ENCODE measurements around the gene RGS6. TPM values are rescaled to one million over a fixed set of nuclear protein-coding genes. Genes with fewer than 3 reads are reported as not detected.

RGS6 gene
- total and polyA plus RNA-seq, 2 experiments from 2014 or later: not detected

- Histone ChIP-seq H3F3A (ENCODE audit: insufficient read depth) (no peaks in the 10 kb centered on the region), H4K20me1 (ENCODE audit: insufficient read depth) (no peaks in the 10 kb centered on the region), H3K79me2 (ENCODE audit: insufficient read depth) (no peaks in the 10 kb centered on the region), H3K9me3 (ENCODE audit: low read depth) (no peaks in the 10 kb centered on the region), H2AFZ (no peak overlapping the region), H3K4me3 (no peak overlapping the region), H3K36me3 (ENCODE audit: low read depth) (no peaks in the 10 kb centered on the region), H3K27me3 (replicated peaks; ENCODE audit: insufficient read depth) (no peaks in the 10 kb centered on the region), H3K9ac (no peak overlapping the region), H3K4me2 (ENCODE audit: unreplicated experiment) (no peak overlapping the region), H3K9me2 (ENCODE audit: insufficient read depth) (no peaks in the 10 kb centered on the region), H3K4me1 (ENCODE audit: insufficient read depth) (no peaks in the 10 kb centered on the region), H3K27ac (no peak overlapping the region)
- in situ Hi-C loops (cut with MboI): no loop called here
- 11 to 18% methylated on average over 3 of the region's 3 CpGs for WGBS, 2 experiments (ENCODE audit: low coverage in 1 of 2, low lambda C conversion rate in 2 of 2, missing lambda C conversion rate in 2 of 2)
- no peak for DNase-seq
- no peak for TF ChIP-seq EZH2phosphoT487 (IDR thresholded peaks at IDR 0.05; ENCODE audit: insufficient read depth, low read depth)
- TF ChIP-seq EZH2 (IDR thresholded peaks at IDR 0.05; ENCODE audit: insufficient read depth, poor library complexity, severe bottlenecking): no peak
Measured at GRCh38 chr14:72053651-72054050, 121.4 kb downstream of the RGS6 start.

DNA sequence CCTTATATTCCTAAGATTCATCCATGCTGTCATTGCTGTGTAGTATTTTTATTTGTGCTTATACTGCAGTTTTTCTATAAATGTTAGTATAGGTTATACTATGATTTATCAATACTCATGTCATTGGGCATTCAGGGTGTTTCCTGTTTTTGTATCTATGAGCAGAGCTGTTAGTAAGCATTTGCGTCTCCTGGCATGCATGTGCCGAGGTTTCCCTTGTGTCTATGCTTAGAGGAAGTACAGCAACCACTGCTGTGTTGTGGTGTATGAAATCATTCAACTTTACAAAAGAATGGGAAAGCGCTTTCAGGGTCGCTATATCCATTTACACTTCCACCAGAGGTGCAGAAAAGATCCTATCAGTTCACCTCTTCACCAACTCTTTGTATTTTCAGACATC lies 122.7 kb downstream of the RGS6 start:
- WGBS, 2 experiments (ENCODE audit: low coverage in 1 of 2, low lambda C conversion rate in 2 of 2, missing lambda C conversion rate in 2 of 2): 16 to 19% methylated on average over 4 of the region's 4 CpGs
- no peaks in the 10 kb centered on the region for H3F3A ChIP-seq (ENCODE audit: insufficient read depth)

DNA sequence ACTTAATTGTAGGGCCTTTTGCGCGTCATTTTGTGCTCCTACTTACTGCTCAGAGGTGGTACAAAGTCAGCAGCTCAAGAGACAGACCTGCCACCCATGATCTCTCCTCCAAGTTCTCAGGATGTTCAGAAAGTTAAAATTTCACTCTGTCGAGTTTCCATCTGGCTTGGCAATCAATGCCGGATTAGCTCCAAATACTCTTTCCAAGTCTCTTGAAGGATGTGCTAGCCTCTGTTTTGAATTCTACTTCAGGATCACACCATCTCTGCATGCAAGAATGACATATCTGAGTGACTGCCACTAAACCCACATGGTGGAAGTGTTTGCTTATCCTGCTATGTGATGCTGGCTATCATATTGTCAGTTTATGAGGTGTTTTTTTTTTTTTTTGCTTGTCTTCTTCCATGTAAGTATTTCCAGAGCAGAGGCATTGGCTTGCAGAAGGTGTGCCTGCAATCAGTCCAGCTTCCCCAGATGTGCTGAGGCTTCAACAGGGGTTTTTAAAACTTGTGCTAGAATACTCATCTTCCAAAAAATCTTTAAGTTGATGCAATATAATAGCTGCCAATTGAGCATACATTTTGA lies 125.6 kb downstream of the RGS6 start:
- H3K79me2 ChIP-seq (ENCODE audit: insufficient read depth): no peaks in the 10 kb centered on the region
- no peaks in the 10 kb centered on the region for H3K27me3 ChIP-seq (replicated peaks; ENCODE audit: insufficient read depth)
- no peaks in the 10 kb centered on the region for H3K36me3 ChIP-seq (ENCODE audit: low read depth)
- H3F3A ChIP-seq (ENCODE audit: insufficient read depth): no peaks in the 10 kb centered on the region
- no peak overlapping the region for H3K4me2 ChIP-seq (ENCODE audit: unreplicated experiment)
- no peak overlapping the region for H3K27ac ChIP-seq
- no peaks in the 10 kb centered on the region for H3K9me2 ChIP-seq (ENCODE audit: insufficient read depth)
- no peaks in the 10 kb centered on the region for H3K4me1 ChIP-seq (ENCODE audit: insufficient read depth)
- WGBS, 2 experiments (ENCODE audit: low coverage in 1 of 2, low lambda C conversion rate in 2 of 2, missing lambda C conversion rate in 2 of 2): 11 to 16% methylated on average over 4 of the region's 4 CpGs
- no peaks in the 10 kb centered on the region for H3K9me3 ChIP-seq (ENCODE audit: low read depth)
- TF ChIP-seq EZH2 (IDR thresholded peaks at IDR 0.05; ENCODE audit: insufficient read depth, poor library complexity, severe bottlenecking) (no peak), EZH2phosphoT487 (IDR thresholded peaks at IDR 0.05; ENCODE audit: insufficient read depth, low read depth) (no peak)
- no peak overlapping the region for H3K4me3 ChIP-seq
- no peak for DNase-seq
- H4K20me1 ChIP-seq (ENCODE audit: insufficient read depth): no peaks in the 10 kb centered on the region
- no peak overlapping the region for H3K9ac ChIP-seq
- in situ Hi-C loops (cut with MboI): no loop called here
- H2AFZ ChIP-seq: no peak overlapping the region

More for the DNA sequence above, 122.7 kb downstream of the RGS6 start:
- in situ Hi-C loops (cut with MboI): no loop called here
- H3K9me2 ChIP-seq (ENCODE audit: insufficient read depth): no peaks in the 10 kb centered on the region
- H2AFZ ChIP-seq: no peak overlapping the region
- H3K27ac ChIP-seq: no peak overlapping the region
- no peaks in the 10 kb centered on the region for H3K27me3 ChIP-seq (replicated peaks; ENCODE audit: insufficient read depth)
- H3K36me3 ChIP-seq (ENCODE audit: low read depth): no peaks in the 10 kb centered on the region
- H3K9me3 ChIP-seq (ENCODE audit: low read depth): no peaks in the 10 kb centered on the region
- TF ChIP-seq EZH2phosphoT487 (IDR thresholded peaks at IDR 0.05; ENCODE audit: insufficient read depth, low read depth): no peak
- no peak for DNase-seq
- no peaks in the 10 kb centered on the region for H3K79me2 ChIP-seq (ENCODE audit: insufficient read depth)
- H3K4me3 ChIP-seq: no peak overlapping the region
- H3K4me2 ChIP-seq (ENCODE audit: unreplicated experiment): no peak overlapping the region
- no peak overlapping the region for H3K9ac ChIP-seq
- H4K20me1 ChIP-seq (ENCODE audit: insufficient read depth): no peaks in the 10 kb centered on the region
- no peaks in the 10 kb centered on the region for H3K4me1 ChIP-seq (ENCODE audit: insufficient read depth)

DNA sequence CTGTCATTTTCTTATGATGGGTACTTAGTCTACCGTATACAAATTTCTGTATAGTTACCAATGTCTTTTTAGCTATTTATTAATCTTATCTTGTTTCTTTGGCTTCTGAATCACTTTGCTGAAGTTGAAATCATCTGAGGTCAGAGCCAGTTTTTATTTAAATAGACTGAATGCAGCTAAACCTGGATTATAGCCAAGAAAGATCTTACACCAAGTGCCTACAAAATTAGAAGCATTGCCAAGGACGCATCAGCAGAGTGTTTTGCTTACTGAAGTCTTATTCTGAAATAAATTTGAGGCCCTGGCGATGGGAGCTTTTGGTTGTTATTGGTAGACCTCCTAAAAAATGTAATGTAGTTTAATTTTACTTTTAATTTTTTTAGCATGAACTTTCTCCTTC lies 128.2 kb downstream of the RGS6 start:
- 15 to 17% methylated on average over 3 of the region's 3 CpGs for WGBS, 2 experiments (ENCODE audit: low coverage in 1 of 2, low lambda C conversion rate in 2 of 2, missing lambda C conversion rate in 2 of 2)
- Histone ChIP-seq H3K4me2 (ENCODE audit: unreplicated experiment) (no peak overlapping the region), H3K9me2 (ENCODE audit: insufficient read depth) (no peaks in the 10 kb centered on the region), H3K27ac (no peak overlapping the region), H3K36me3 (ENCODE audit: low read depth) (no peaks in the 10 kb centered on the region), H3K79me2 (ENCODE audit: insufficient read depth) (no peaks in the 10 kb centered on the region), H3K9me3 (ENCODE audit: low read depth) (no peaks in the 10 kb centered on the region), H2AFZ (no peak overlapping the region), H3F3A (ENCODE audit: insufficient read depth) (no peaks in the 10 kb centered on the region), H3K4me1 (ENCODE audit: insufficient read depth) (no peaks in the 10 kb centered on the region), H3K27me3 (replicated peaks; ENCODE audit: insufficient read depth) (no peaks in the 10 kb centered on the region), H4K20me1 (ENCODE audit: insufficient read depth) (no peaks in the 10 kb centered on the region), H3K4me3 (no peak overlapping the region), H3K9ac (no peak overlapping the region)
- DNase-seq: no peak
- in situ Hi-C loops (cut with MboI): no loop called here
- TF ChIP-seq EZH2phosphoT487 (IDR thresholded peaks at IDR 0.05; ENCODE audit: insufficient read depth, low read depth): no peak
- no peak for TF ChIP-seq EZH2 (IDR thresholded peaks at IDR 0.05; ENCODE audit: insufficient read depth, poor library complexity, severe bottlenecking)

- Histone ChIP-seq H3K36me3 (ENCODE audit: low read depth) (no peaks in the 10 kb centered on the region), H4K20me1 (ENCODE audit: insufficient read depth) (no peaks in the 10 kb centered on the region), H3K4me1 (ENCODE audit: insufficient read depth) (no peaks in the 10 kb centered on the region), H3K27ac (no peak overlapping the region), H3K9me2 (ENCODE audit: insufficient read depth) (no peaks in the 10 kb centered on the region), H3K9ac (no peak overlapping the region), H3K4me3 (no peak overlapping the region), H3K79me2 (ENCODE audit: insufficient read depth) (no peaks in the 10 kb centered on the region), H3K9me3 (ENCODE audit: low read depth) (no peaks in the 10 kb centered on the region), H3F3A (ENCODE audit: insufficient read depth) (no peaks in the 10 kb centered on the region), H3K27me3 (replicated peaks; ENCODE audit: insufficient read depth) (no peaks in the 10 kb centered on the region), H2AFZ (no peak overlapping the region), H3K4me2 (ENCODE audit: unreplicated experiment) (no peak overlapping the region)
- WGBS, 2 experiments (ENCODE audit: low coverage in 1 of 2, low lambda C conversion rate in 2 of 2, missing lambda C conversion rate in 2 of 2): 11 to 15% methylated on average over 1 of the region's 1 CpG
- TF ChIP-seq EZH2 (IDR thresholded peaks at IDR 0.05; ENCODE audit: insufficient read depth, poor library complexity, severe bottlenecking) (no peak), EZH2phosphoT487 (IDR thresholded peaks at IDR 0.05; ENCODE audit: insufficient read depth, low read depth) (no peak)
- in situ Hi-C loops (cut with MboI): no loop called here
- DNase-seq: no peak
Measured at GRCh38 chr14:72060917-72061316, 128.7 kb downstream of the RGS6 start.
